HEK293T (cell line): ENCODE data around the gene KRT3.

ENCODE experiments used
- FOXK2 ChIP-seq: fragments of 450-650 bp; IDR thresholded peaks from 2 replicates; pipeline ENCODE4 v1.6.1; 2016; ENCODE audit warnings: mild to moderate bottlenecking
- SUZ12 ChIP-seq: fragments of 450-650 bp; IDR thresholded peaks from 2 replicates; pipeline ENCODE4 v1.6.1; 2016; ENCODE audit warnings: mild to moderate bottlenecking

- TF ChIP-seq FOXK2 (no peak), SUZ12 (no peak)
Measured at GRCh38 chr12:52834727-52835001, 38.7 kb upstream of the KRT3 start.
